ENCODE results near the gene PLPP1.

Gene PLPP1

GRCh38 chr5:55441954-55442353, 92.8 kb downstream of the PLPP1 start:
- no peak for DNase-seq

- DNase-seq, result no peak
These were observed 93.5 kb downstream of the PLPP1 start for GRCh38 chr5:55441107-55441771.

GRCh38 chr5:55440188-55440646, 94.5 kb downstream of the PLPP1 start:
- peak; percentile 28 for DNase-seq

GRCh38 chr5:55438998-55439397, 95.8 kb downstream of the PLPP1 start:
- DNase-seq, result no peak

GRCh38 chr5:55437859-55438206, 96.9 kb downstream of the PLPP1 start:
- no peak for DNase-seq

GRCh38 chr5:55437452-55437851, 97.3 kb downstream of the PLPP1 start:
- no peak for DNase-seq

- no peak for DNase-seq
These were observed 102.2 kb downstream of the PLPP1 start for GRCh38 chr5:55432549-55432948.

GRCh38 chr5:55429613-55430253, 105.0 kb downstream of the PLPP1 start:
- no peak for DNase-seq

GRCh38 chr5:55429221-55429612, 105.5 kb downstream of the PLPP1 start:
- no peak for DNase-seq

GRCh38 chr5:55427157-55427556, 107.6 kb downstream of the PLPP1 start:
- DNase-seq, result no peak

- DNase-seq, result no peak
These were observed 108.3 kb downstream of the PLPP1 start for GRCh38 chr5:55426455-55426854.

- peak; percentile 29 for DNase-seq
These were observed 113.7 kb downstream of the PLPP1 start for GRCh38 chr5:55421074-55421529.

- DNase-seq, result no peak
These were observed 115.5 kb downstream of the PLPP1 start for GRCh38 chr5:55418994-55419968.

- no peak for DNase-seq
These were observed 118.5 kb downstream of the PLPP1 start for GRCh38 chr5:55416306-55416705.

- DNase-seq, result no peak
These were observed 119.7 kb downstream of the PLPP1 start for GRCh38 chr5:55415071-55415470.

GRCh38 chr5:55413644-55414043, 121.1 kb downstream of the PLPP1 start:
- no peak for DNase-seq

- no peak for DNase-seq
These were observed 122.9 kb downstream of the PLPP1 start for GRCh38 chr5:55411876-55412275.

- no peak for DNase-seq
These were observed 123.9 kb downstream of the PLPP1 start for GRCh38 chr5:55410845-55411244.

- no peak for DNase-seq
These were observed 125.0 kb downstream of the PLPP1 start for GRCh38 chr5:55409775-55410174.

- no peak for DNase-seq
These were observed 126.8 kb downstream of the PLPP1 start for GRCh38 chr5:55407984-55408383.

- DNase-seq, result peak; percentile 13
These were observed 127.6 kb downstream of the PLPP1 start for GRCh38 chr5:55407059-55407684.

- no peak for DNase-seq
These were observed 128.5 kb downstream of the PLPP1 start for GRCh38 chr5:55406292-55406691.

- DNase-seq, result no peak
These were observed 132.6 kb downstream of the PLPP1 start for GRCh38 chr5:55402199-55402598.

Data from activated naive CD4-positive, alpha-beta T cell treated with Interleukin-2 at 50 U/mL for 16 hours (primary cell).